ENCODE data around the gene MDH2.

GRCh38 chr7:76091506-76091905 lies 43.6 kb downstream of the MDH2 start:
- TF ChIP-seq CTCF (IDR thresholded peaks at IDR 0.05; ENCODE audit: low read depth, low read length, poor library complexity, severe bottlenecking) (no peak), EZH2phosphoT487 (IDR thresholded peaks at IDR 0.05; ENCODE audit: borderline replicate concordance, low read length) (no peak)

Measured in DOHH2 (cell line).